H1 (cell line): ENCODE data around the gene P2RY8. TPM values are rescaled to one million over a fixed set of nuclear protein-coding genes. Genes with fewer than 3 reads are reported as not detected.
"Not testable (repeated sequence)": the region's sequence is repeated elsewhere in the genome, so short reads cannot be mapped to it uniquely, and the experiment has no call there.

Source experiments
- CTCF ChIA-PET: fragments of 300-600 bp; sonication (Branson Sonifier 250); formaldehyde crosslinking; loops from one replicate; lab custom pipeline; 2021; ENCODE audit not compliant: partially characterized antibody; lab: Charles Lee
- POLR2A ChIA-PET: fragments of 300-600 bp; sonication (Branson Sonifier 250); formaldehyde crosslinking; loops from one replicate; lab custom pipeline; 2021; ENCODE audit warnings: inconsistent platforms; ENCODE audit not compliant: partially characterized antibody; lab: Charles Lee
- DNase-seq, 2 experiments: peaks; one replicate each; pipeline versions ENCODE4 v3.0.0 to v3.0.0-alpha.2; 2010 to 2022; ENCODE audit warnings: low spot score in 2 of 2, low read depth in 1 of 2, mixed read lengths in 1 of 2
- FAIRE-seq: peaks from 2 replicates; lab custom pipeline; 2011; peaks lifted over from hg19 to GRCh38; lab: Jason Lieb, UNC
- H2AFZ ChIP-seq: 2 replicates; pipeline ENCODE4 v1.8.1; 2012; ENCODE audit warnings: low read length, inconsistent platforms
- H2AK5ac ChIP-seq: 2 replicates; pipeline ENCODE4 v1.6.1; 2013; ENCODE audit warnings: low read depth, low read length
- H2BK120ac ChIP-seq: replicated peaks from 2 replicates; pipeline ENCODE3; 2013; ENCODE audit warnings: low read depth, low read length, inconsistent platforms
- H2BK12ac ChIP-seq: 2 replicates; pipeline ENCODE4 v1.6.1; 2013; ENCODE audit warnings: low read depth, low read length
- H2BK15ac ChIP-seq: 2 replicates; pipeline ENCODE4 v1.6.1; 2013; ENCODE audit warnings: low read length
- H2BK20ac ChIP-seq: 2 replicates; pipeline ENCODE4 v1.6.1; 2013; ENCODE audit warnings: low read length
- H2BK5ac ChIP-seq: 2 replicates; pipeline ENCODE4 v1.6.1; 2013; ENCODE audit warnings: low read depth, low read length
- H3K14ac ChIP-seq: 2 replicates; pipeline ENCODE4 v1.6.1; 2013; ENCODE audit warnings: inconsistent platforms; ENCODE audit not compliant: insufficient read length
- H3K18ac ChIP-seq: 2 replicates; pipeline ENCODE4 v1.6.1; 2013; ENCODE audit warnings: low read length; ENCODE audit errors: extremely low read depth
- H3K23ac ChIP-seq: 2 replicates; pipeline ENCODE4 v1.6.1; 2013; ENCODE audit warnings: inconsistent platforms; ENCODE audit not compliant: insufficient read length
- H3K23me2 ChIP-seq: 2 replicates; pipeline ENCODE4 v1.6.1; 2013; ENCODE audit warnings: low read depth, low read length
- H3K27ac ChIP-seq: 2 replicates; pipeline ENCODE4 v1.6.1; 2011; ENCODE audit warnings: low read depth, low read length, inconsistent platforms
- H3K27me3 ChIP-seq, 4 experiments: replicated peaks in 1 of 4; 1 replicate in 1 of 4; 2 replicates in 3 of 4; pipeline versions ENCODE4 v1.6.1 to v1.8.1; 2011 to 2013; ENCODE audit warnings: low read length in 3 of 4, mild to moderate bottlenecking in 3 of 4, inconsistent platforms in 2 of 4, mixed read lengths in 2 of 4, moderate library complexity in 1 of 4; ENCODE audit not compliant: control insufficient read depth in 3 of 4, insufficient read depth in 3 of 4; ENCODE audit errors: extremely low read depth in 1 of 4
- H3K36me3 ChIP-seq, 4 experiments: 2 replicates each; pipeline versions ENCODE4 v1.6.1 to v1.8.1; 2011 to 2013; ENCODE audit warnings: mild to moderate bottlenecking in 4 of 4, low read length in 3 of 4, moderate library complexity in 2 of 4, control low read depth in 1 of 4, inconsistent platforms in 1 of 4; ENCODE audit not compliant: insufficient read depth in 4 of 4, control insufficient read depth in 2 of 4
- H3K4ac ChIP-seq: replicated peaks from 2 replicates; pipeline ENCODE3; 2013; ENCODE audit warnings: low read length, low read depth, mixed read lengths, inconsistent platforms; ENCODE audit not compliant: insufficient read length
- H3K4me1 ChIP-seq, 4 experiments: replicated peaks in 1 of 4; 1 replicate in 1 of 4; 2 replicates in 3 of 4; pipeline versions ENCODE4 v1.6.1 to v1.8.1; 2011 to 2013; ENCODE audit warnings: low read length in 3 of 4, inconsistent platforms in 2 of 4, mixed read lengths in 1 of 4; ENCODE audit not compliant: insufficient read depth in 4 of 4, control insufficient read depth in 3 of 4
- H3K4me2 ChIP-seq, 2 experiments: 2 replicates each; pipeline versions ENCODE4 v1.6.1 to v1.8.1; 2011 to 2013; ENCODE audit warnings: low read depth in 2 of 2, low read length in 2 of 2, control low read depth in 1 of 2, inconsistent platforms in 1 of 2, mild to moderate bottlenecking in 1 of 2; ENCODE audit not compliant: insufficient read depth in 1 of 2
- H3K4me3 ChIP-seq, 4 experiments: fragments of 200-600, 300-600 bp in 1 of 4; sonication (generic), shearing (Covaris generic), sonication (Bioruptor Twin) in 1 of 4; 2 replicates each; pipeline versions ENCODE4 v1.5.1 to v1.8.1; 2011 to 2016; ENCODE audit warnings: low read length in 4 of 4, low read depth in 3 of 4, control low read depth in 2 of 4, inconsistent platforms in 2 of 4, mild to moderate bottlenecking in 2 of 4, mixed read lengths in 1 of 4, moderate library complexity in 1 of 4; ENCODE audit not compliant: insufficient read depth in 2 of 4; ENCODE audit errors: extremely low read depth in 1 of 4
- H3K56ac ChIP-seq: replicated peaks from 2 replicates; pipeline ENCODE3; 2013; ENCODE audit warnings: low read depth, mild to moderate bottlenecking, mixed read lengths, low read length, inconsistent platforms; ENCODE audit not compliant: insufficient read length
- H3K79me1 ChIP-seq: 2 replicates; pipeline ENCODE4 v1.6.1; 2013; ENCODE audit warnings: low read depth, low read length, control low read depth
- H3K79me2 ChIP-seq, 2 experiments: 2 replicates each; pipeline versions ENCODE4 v1.6.1 to v1.8.1; 2012 to 2013; ENCODE audit warnings: low read length in 2 of 2, mild to moderate bottlenecking in 2 of 2, inconsistent platforms in 1 of 2; ENCODE audit not compliant: insufficient read depth in 2 of 2, control insufficient read depth in 1 of 2
- H3K9ac ChIP-seq, 4 experiments: replicated peaks in 1 of 4; 1 replicate in 1 of 4; 2 replicates in 3 of 4; pipeline versions ENCODE4 v1.6.1 to v1.8.1; 2011 to 2013; ENCODE audit warnings: low read depth in 3 of 4, low read length in 3 of 4, control low read depth in 2 of 4, mild to moderate bottlenecking in 2 of 4, moderate library complexity in 2 of 4, inconsistent platforms in 1 of 4; ENCODE audit errors: extremely low read depth in 1 of 4
- H3K9me3 ChIP-seq, 2 experiments: 2 replicates each; pipeline versions ENCODE4 v1.6.1 to v1.8.1; 2012 to 2013; ENCODE audit warnings: mild to moderate bottlenecking in 2 of 2, moderate library complexity in 2 of 2, control low read depth in 1 of 2, inconsistent platforms in 1 of 2, low read depth in 1 of 2, low read length in 1 of 2, mixed read lengths in 1 of 2; ENCODE audit not compliant: insufficient read depth in 2 of 2
- H4K20me1 ChIP-seq, 2 experiments: replicated peaks in 1 of 2; 2 replicates each; pipeline versions ENCODE3 to v1.8.1; 2011 to 2013; ENCODE audit warnings: inconsistent platforms in 2 of 2, low read length in 2 of 2, mild to moderate bottlenecking in 1 of 2; ENCODE audit not compliant: insufficient read depth in 2 of 2, control insufficient read depth in 1 of 2
- H4K5ac ChIP-seq: 2 replicates; pipeline ENCODE4 v1.6.1; 2013; ENCODE audit warnings: low read length, low read depth, mixed read lengths, inconsistent platforms; ENCODE audit not compliant: insufficient read length
- H4K8ac ChIP-seq: 2 replicates; pipeline ENCODE4 v1.8.0; 2013; ENCODE audit warnings: mild to moderate bottlenecking, moderate library complexity, low read length, inconsistent platforms; ENCODE audit not compliant: insufficient read depth; ENCODE audit errors: extremely low read depth
- H4K91ac ChIP-seq: replicated peaks from 2 replicates; pipeline ENCODE3; 2013; ENCODE audit warnings: low read length, mixed read lengths, inconsistent platforms; ENCODE audit not compliant: insufficient read length
- WGBS, 2 experiments: shearing (Covaris generic) in 1 of 2; methylation state at CpG; one replicate each; pipeline versions ENCODE4 v1.1.6 to v1.1.7; 2013 to 2015; ENCODE audit warnings: low lambda C conversion rate in 2 of 2, mixed read lengths in 2 of 2, inconsistent platforms in 1 of 2, low coverage in 1 of 2, missing lambda C conversion rate in 1 of 2; ENCODE audit not compliant: insufficient replicate concordance in 2 of 2, insufficient coverage in 1 of 2, insufficient read length in 1 of 2; ENCODE audit errors: extremely low coverage in 1 of 2, missing lambda C conversion rate in 1 of 2; 5-methylcytosine and 5-hydroxymethylcytosine counted together
- polyA plus RNA-seq, 7 experiments: library from polyadenylated mRNA; depleted of rRNA in 3 of 7; stranded (reverse) in 5 of 7; unstranded in 2 of 7; fragments of >200 nt in 5 of 7; fragments of 200-250 nt in 2 of 7; gene quantifications; 1 replicate in 5 of 7; 2 replicates in 1 of 7; 4 replicates in 1 of 7; pipeline versions ENCODE4 v1.2.1 to v1.2.3, GENCODE V29; 2011 to 2013; ENCODE audit warnings: missing spikeins in 2 of 7, mixed read lengths in 2 of 7
- total RNA-seq: library from RNA; stranded (reverse); fragmentation: NEBNext Ultra II Directional; extraction: Animal tissue kit (Norgen Biotek cat#: 25700); gene quantifications from 2 replicates; pipeline ENCODE4 v1.2.1, GENCODE V29; 2021

The P2RY8 gene
- total and polyA plus RNA-seq, 2 of the 8 experiments (the other 6 are each of a cell fraction or from before 2014, with no cell fraction given) = 0.09 to 0.15 TPM

GRCh38 chrX:1522905-1523304 is 14.1 kb downstream of the P2RY8 start:
- H3K27me3 ChIP-seq, H3K9me3 ChIP-seq, H4K91ac ChIP-seq, H2BK15ac ChIP-seq, H2AK5ac ChIP-seq, H2BK20ac ChIP-seq, H3K4ac ChIP-seq, H3K9ac ChIP-seq, H3K27ac ChIP-seq, H3K4me1 ChIP-seq, H4K20me1 ChIP-seq, H3K23ac ChIP-seq, H3K79me2 ChIP-seq, H4K5ac ChIP-seq, H3K4me2 ChIP-seq, H2AFZ ChIP-seq, H3K18ac ChIP-seq, FAIRE-seq, H4K8ac ChIP-seq, H3K56ac ChIP-seq, H2BK12ac ChIP-seq, H3K14ac ChIP-seq, CTCF ChIA-PET, H3K79me1 ChIP-seq, POLR2A ChIA-PET, H2BK5ac ChIP-seq, H2BK120ac ChIP-seq, H3K36me3 ChIP-seq, H3K4me3 ChIP-seq: not testable (repeated sequence)
- DNase-seq = peak in 1 of 2 experiments; percentile 4
- 68% methylated on average over 4 of the region's 4 CpGs; no CpG with 5 or more reads in 1 of the 2 experiments for WGBS, 2 experiments
- peaks cover 26% of the 10 kb centered on the region; the same call in 1 of the 2 replicates for H3K23me2 ChIP-seq
